ENCODE data around the gene FAM107B. TPM values are rescaled to one million over a fixed set of nuclear protein-coding genes. Genes with fewer than 3 reads are reported as not detected.
"Not testable (repeated sequence)": the region's sequence is repeated elsewhere in the genome, so short reads cannot be mapped to it uniquely, and the experiment has no call there.

The FAM107B gene
- total RNA-seq, 1 donor from 2014 or later = 50.9 TPM

DNA sequence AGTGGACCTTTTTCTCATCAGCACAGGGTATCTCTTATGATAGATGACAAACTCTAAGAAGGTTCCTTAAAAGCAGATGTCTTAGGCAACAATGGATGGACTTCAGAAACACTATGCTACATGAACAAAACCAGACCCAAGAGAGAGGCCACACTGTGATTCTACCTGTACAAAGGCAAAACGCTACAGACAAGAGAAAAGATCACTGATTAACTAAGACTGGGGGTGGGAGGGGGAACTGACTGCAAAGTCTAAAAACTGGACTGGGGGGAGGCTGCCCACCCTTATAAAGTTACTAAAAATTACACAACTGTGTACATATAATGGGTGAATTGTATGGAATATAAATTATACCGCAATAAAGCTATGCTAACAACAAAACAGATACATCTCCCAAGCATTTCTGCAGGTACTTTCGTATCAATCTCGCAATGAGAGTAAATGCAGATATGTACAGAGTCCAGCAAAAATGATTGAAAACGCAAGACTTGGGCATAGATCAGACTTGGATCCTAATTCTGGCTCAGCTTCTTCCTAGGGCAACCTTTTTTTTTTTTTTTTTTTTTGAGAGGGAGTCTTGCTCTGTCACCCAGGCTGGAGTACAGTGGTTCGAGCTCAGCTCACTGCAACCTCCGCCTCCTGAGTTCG, 179.7 kb downstream of the FAM107B start:
- Mint-ChIP-seq H3K27ac (no peak overlapping the region), H3K4me1 (ENCODE audit: unreplicated experiment) (peaks cover 35% of the 10 kb centered on the region), H3K4me3 (no peak overlapping the region), H3K27me3 (no peaks in the 10 kb centered on the region), H3K9me3 (peaks cover 4% of the 10 kb centered on the region), H3K36me3 (peaks cover 46% of the 10 kb centered on the region)
- no peak for TF ChIP-seq CTCF (conservative IDR thresholded peaks at IDR 0.05)
- DNase-seq (ENCODE audit: extremely low spot score, unreplicated experiment) = no peak

GRCh38 chr10:14593806-14594205, 180.9 kb downstream of the FAM107B start:
- Mint-ChIP-seq H3K27me3 (no peaks in the 10 kb centered on the region), H3K4me1 (ENCODE audit: unreplicated experiment) (peaks cover 28% of the 10 kb centered on the region), H3K4me3 (no peak overlapping the region), H3K27ac (no peak overlapping the region), H3K36me3 (peaks cover 40% of the 10 kb centered on the region), H3K9me3 (peaks cover 4% of the 10 kb centered on the region)
- no peak for TF ChIP-seq CTCF (conservative IDR thresholded peaks at IDR 0.05)
- DNase-seq (ENCODE audit: extremely low spot score, unreplicated experiment) = no peak

GRCh38 chr10:14592566-14592965, 182.1 kb downstream of the FAM107B start:
- no peak for DNase-seq (ENCODE audit: extremely low spot score, unreplicated experiment)
- Mint-ChIP-seq H3K4me3 (no peak overlapping the region), H3K27me3 (no peaks in the 10 kb centered on the region), H3K36me3 (peaks cover 38% of the 10 kb centered on the region), H3K27ac (no peak overlapping the region), H3K9me3 (no peaks in the 10 kb centered on the region), H3K4me1 (ENCODE audit: unreplicated experiment) (peaks cover 31% of the 10 kb centered on the region)
- TF ChIP-seq CTCF (conservative IDR thresholded peaks at IDR 0.05) = no peak

DNA sequence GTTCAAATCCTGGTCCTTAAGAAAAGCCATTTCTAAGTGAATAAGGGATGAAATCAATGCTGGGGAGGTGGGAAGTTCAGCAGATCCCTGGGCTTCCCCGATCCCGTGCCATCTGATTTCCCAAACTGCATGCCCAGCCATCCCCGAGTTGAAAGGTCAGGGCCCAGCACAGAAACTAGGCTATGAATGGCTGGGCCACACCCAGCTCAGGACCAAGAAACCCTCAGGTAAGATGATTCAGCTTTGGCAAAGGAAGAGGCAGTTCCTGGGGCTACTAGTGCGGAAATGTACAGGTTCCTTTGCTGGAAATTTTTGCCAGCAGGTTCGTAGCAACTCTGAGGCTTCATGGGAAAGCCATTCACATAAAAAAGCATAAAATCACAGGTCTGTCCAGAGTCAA, 182.7 kb downstream of the FAM107B start:
- H3K36me3 Mint-ChIP-seq = peaks cover 34% of the 10 kb centered on the region
- H3K4me1 Mint-ChIP-seq (ENCODE audit: unreplicated experiment) = peaks cover 30% of the 10 kb centered on the region
- H3K4me3 Mint-ChIP-seq = no peak overlapping the region
- DNase-seq (ENCODE audit: extremely low spot score, unreplicated experiment) = no peak
- H3K27ac Mint-ChIP-seq = no peak overlapping the region
- no peaks in the 10 kb centered on the region for H3K27me3 Mint-ChIP-seq
- no peaks in the 10 kb centered on the region for H3K9me3 Mint-ChIP-seq
- no peak for TF ChIP-seq CTCF (conservative IDR thresholded peaks at IDR 0.05)

DNA sequence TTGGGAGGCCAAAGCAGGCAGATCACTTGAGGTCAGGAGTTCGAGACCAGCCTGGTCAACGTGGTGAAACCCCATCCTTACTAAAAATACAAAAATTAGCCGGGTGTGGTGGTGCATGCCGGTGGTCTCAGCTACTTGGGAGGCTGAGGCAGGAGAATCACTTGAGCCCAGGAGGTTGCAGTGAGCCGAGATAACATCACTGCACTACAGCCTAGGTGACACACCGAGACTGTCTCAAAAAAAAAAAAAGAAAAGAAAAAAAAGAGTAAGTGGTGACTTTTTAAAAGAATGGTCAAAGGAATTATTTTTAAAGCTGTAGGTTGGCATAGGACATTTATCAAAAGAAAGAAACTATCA, 185.8 kb downstream of the FAM107B start:
- not testable (repeated sequence) for H3K4me3 Mint-ChIP-seq; H3K9me3 Mint-ChIP-seq; H3K27ac Mint-ChIP-seq; DNase-seq (ENCODE audit: extremely low spot score, unreplicated experiment); H3K27me3 Mint-ChIP-seq
- Mint-ChIP-seq H3K4me1 (ENCODE audit: unreplicated experiment) (peaks cover 17% of the 10 kb centered on the region), H3K36me3 (peaks cover 17% of the 10 kb centered on the region)

GRCh38 chr10:14588084-14588937, 186.4 kb downstream of the FAM107B start:
- H3K27me3 Mint-ChIP-seq = no peaks in the 10 kb centered on the region

More at GRCh38 chr10:14588084-14588937, 186.4 kb downstream of the FAM107B start:
- peaks cover 20% of the 10 kb centered on the region for H3K36me3 Mint-ChIP-seq
- peaks cover 21% of the 10 kb centered on the region for H3K4me1 Mint-ChIP-seq (ENCODE audit: unreplicated experiment)
- H3K9me3 Mint-ChIP-seq = no peaks in the 10 kb centered on the region
- H3K4me3 Mint-ChIP-seq = peak overlapping the region; percentile 64
- no peak for TF ChIP-seq CTCF (conservative IDR thresholded peaks at IDR 0.05)
- H3K27ac Mint-ChIP-seq = peak overlapping the region; percentile 79
- DNase-seq (ENCODE audit: extremely low spot score, unreplicated experiment) = no peak

All from type B pancreatic cell (in vitro differentiated cells).